Fibroblast of mammary gland (primary cell): ENCODE measurements around the gene NEK4.

Source experiments
- DNase-seq: peaks from one replicate; pipeline ENCODE4 v3.0.0-alpha.2; 2010; ENCODE audit warnings: low read depth
- H3K4me3 ChIP-seq: 2 replicates; pipeline ENCODE4 v1.5.1; 2011; ENCODE audit warnings: low read depth, mild to moderate bottlenecking, low read length, moderate library complexity; ENCODE audit not compliant: control insufficient read depth
- TF ChIP-seq, protein P1 (sequence below): conservative IDR thresholded peaks from 2 replicates; pipeline ENCODE4 v1.5.1; 2011; ENCODE audit warnings: low read depth, low read length, inconsistent platforms; ENCODE audit not compliant: control insufficient read depth, insufficient read depth

NEK4 gene

DNA sequence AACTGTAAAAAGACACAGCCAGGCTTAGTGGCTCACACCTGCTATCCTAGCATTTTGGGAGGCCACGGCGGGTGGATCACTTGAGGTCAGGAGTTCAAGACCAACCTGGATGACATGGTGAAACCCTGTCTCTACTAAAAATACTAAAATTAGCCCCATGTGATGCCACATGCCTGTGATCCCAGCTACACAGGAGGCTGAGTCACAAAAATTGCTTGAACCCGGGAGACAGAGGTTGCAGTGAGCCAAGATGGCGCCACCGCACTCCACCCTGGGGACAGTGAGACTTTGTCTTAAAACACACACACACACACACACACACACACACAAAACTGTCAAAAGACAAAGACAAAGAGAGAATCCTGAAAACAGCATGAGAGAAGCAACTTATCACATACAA lies 46.8 kb downstream of the NEK4 start:
- no peak for DNase-seq
- no peak overlapping the region for H3K4me3 ChIP-seq
- TF ChIP-seq, protein P1, sequence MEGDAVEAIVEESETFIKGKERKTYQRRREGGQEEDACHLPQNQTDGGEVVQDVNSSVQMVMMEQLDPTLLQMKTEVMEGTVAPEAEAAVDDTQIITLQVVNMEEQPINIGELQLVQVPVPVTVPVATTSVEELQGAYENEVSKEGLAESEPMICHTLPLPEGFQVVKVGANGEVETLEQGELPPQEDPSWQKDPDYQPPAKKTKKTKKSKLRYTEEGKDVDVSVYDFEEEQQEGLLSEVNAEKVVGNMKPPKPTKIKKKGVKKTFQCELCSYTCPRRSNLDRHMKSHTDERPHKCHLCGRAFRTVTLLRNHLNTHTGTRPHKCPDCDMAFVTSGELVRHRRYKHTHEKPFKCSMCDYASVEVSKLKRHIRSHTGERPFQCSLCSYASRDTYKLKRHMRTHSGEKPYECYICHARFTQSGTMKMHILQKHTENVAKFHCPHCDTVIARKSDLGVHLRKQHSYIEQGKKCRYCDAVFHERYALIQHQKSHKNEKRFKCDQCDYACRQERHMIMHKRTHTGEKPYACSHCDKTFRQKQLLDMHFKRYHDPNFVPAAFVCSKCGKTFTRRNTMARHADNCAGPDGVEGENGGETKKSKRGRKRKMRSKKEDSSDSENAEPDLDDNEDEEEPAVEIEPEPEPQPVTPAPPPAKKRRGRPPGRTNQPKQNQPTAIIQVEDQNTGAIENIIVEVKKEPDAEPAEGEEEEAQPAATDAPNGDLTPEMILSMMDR, result no peak

- TF ChIP-seq, protein P1, result no peak
- no peak overlapping the region for H3K4me3 ChIP-seq
- DNase-seq, result no peak
These were observed 48.2 kb downstream of the NEK4 start for GRCh38 chr3:52722491-52722890.

DNA sequence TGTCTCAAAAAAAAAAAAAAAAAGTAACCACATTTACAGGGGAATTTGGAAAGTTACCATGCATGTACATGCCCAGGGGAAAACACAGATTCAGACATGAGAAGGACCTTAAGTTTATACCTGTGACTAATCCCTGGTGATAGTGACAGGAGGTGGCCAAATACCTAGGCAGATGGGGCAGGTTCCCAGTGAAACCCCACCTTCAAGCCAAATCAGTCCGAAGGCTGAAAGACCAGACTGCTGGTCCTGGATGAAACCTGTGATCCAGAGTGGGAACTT lies 49.1 kb downstream of the NEK4 start:
- no peak for DNase-seq

GRCh38 chr3:52721002-52721729 lies 49.6 kb downstream of the NEK4 start:
- TF ChIP-seq, protein P1, result no peak
- no peak for DNase-seq
- H3K4me3 ChIP-seq, result no peak overlapping the region

More for the DNA sequence above, 49.1 kb downstream of the NEK4 start:
- no peak overlapping the region for H3K4me3 ChIP-seq
- TF ChIP-seq, protein P1, result no peak

GRCh38 chr3:52719618-52720017 lies 51.1 kb downstream of the NEK4 start:
- TF ChIP-seq, protein P1, result no peak
- DNase-seq, result no peak
- no peak overlapping the region for H3K4me3 ChIP-seq

- TF ChIP-seq, protein P1, result no peak
These were observed 54.9 kb downstream of the NEK4 start for GRCh38 chr3:52715714-52716305.

More at GRCh38 chr3:52715714-52716305, 54.9 kb downstream of the NEK4 start:
- DNase-seq, result no peak
- H3K4me3 ChIP-seq, result no peak overlapping the region
